Iris pigment epithelial cell (primary cell): ENCODE measurements around the gene SERINC1.
"Not testable (repeated sequence)": the region's sequence is repeated elsewhere in the genome, so short reads cannot be mapped to it uniquely, and the experiment has no call there.

Source experiments
- DNase-seq: peaks from one replicate; pipeline ENCODE4 v3.0.0-alpha.2; 2011; ENCODE audit warnings: low read depth

SERINC1 gene

GRCh38 chr6:122471107-122472021 lies at the start of gene SERINC1:
Gene SERINC1, minus strand, starts transcription at chr6:122471807. Its CDS starts 70 bp downstream, at chr6:122471737.
- DNase-seq, result peak; percentile 93

DNA sequence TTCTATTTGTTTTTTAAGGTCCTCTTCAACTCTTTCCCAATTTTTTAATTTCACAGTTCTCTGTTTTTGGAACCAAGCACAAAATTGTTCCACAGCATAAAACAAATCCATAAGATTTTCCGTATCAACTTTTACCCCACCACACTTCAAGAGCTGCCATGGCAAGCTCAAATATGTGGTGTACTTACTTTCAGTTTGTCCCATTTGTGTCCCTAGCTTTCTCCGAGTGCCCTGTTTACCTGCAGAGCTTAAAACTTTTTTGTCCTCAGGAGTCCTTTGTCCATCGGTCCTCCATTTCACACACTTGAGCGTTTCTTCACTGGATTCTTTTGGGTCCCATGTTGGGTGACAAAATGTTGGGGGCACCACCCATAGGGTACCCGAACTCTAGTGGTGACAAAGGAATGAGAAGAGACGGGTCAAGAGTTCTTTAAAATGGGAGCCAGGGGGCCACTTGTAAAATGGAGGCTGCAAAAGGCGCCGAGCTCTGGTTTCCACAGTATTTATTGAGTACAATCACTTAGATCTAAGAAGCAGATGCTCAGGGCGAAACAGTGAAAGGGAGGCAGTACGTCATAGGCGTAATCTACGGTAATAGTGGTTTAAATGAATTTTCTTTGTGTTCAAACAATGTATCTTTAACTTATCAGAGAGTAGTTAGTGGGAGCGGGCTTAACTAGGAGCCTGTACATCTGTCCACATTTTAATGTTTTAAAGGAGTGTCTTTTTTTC lies 39.8 kb upstream of the SERINC1 start:
- DNase-seq, result no peak

GRCh38 chr6:122505170-122505569 lies 33.6 kb upstream of the SERINC1 start:
- DNase-seq, result not testable (repeated sequence)

GRCh38 chr6:122501475-122501874 lies 29.9 kb upstream of the SERINC1 start:
- DNase-seq, result no peak

- no peak for DNase-seq
Observed at GRCh38 chr6:122495612-122496011, 24.0 kb upstream of the SERINC1 start.

DNA sequence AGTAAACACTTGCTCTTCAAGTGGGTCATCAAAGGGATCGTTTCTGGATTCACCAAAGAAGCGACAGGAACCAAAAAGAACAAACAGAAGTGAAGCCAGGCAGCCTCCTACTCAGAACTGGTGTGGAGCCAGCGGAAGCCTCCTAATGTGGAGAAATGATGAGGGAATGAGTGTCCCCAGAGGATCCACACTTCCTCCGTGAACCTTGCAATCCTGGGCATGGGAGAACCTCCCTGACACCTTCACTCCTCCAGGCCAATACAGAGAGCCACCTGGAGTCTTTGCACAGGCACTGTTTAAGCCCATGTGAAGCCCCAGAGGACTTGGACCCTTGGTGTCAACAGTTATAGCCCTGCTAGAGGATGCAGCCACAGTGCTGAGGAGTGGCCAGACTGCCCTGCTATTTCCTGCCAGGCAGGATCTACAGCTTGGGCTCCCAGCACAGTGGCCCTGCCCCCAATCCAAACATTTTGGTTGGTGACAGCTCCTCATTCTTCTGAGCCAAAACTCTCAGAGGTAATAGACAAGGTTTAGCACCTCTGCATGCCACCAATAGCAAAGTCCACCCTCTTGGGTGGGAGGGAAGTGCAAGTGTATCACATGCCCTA lies 23.2 kb upstream of the SERINC1 start:
- DNase-seq, result no peak

DNA sequence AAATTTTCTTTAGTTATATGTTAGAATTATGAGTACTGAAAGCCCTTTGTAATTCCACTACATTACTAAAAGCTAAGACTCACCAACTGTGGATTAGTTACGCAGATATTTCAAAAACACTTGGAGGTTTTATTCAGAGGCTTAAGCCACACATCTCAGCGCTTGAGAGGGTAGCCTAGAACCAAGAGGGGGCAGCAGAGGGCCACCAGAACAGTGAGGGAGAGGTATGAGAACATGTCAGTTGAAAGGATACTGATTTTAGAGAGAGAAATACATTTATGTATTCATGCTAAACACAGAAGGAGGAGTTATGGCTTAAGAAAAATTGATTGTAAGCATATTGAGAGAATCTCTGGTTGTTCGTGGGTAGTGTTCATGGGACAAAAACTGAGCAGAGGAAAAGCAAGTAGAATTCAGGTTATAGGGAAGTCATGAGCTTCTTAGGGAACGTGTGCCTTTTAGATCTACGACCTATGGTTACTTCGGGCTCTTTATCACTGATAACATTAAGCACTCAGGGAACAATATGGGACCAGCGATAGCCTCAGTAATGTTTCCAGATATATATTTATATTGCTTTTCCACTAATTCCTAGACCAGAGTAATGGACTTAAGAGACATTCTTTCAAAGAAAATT lies 20.4 kb upstream of the SERINC1 start:
- peak; percentile 78 for DNase-seq

DNA sequence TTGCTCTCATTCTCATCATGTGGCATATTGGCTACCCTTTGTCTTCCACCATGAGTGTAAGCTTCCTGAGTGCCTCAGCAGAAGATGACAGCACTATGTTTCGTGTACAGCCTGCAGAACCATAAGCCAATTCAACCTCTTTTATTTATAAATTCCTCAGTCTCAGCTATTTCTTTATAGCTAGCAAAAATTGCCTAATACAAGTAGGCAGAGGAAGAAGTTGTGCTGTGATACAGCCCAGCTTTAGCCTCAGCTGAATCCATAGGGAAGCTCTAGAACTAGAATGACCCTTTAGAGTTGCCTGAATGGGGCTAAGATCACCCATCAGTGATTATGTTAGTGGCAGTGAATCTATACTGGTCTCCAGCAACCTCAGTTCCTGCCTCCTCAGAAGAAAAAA lies 19.0 kb upstream of the SERINC1 start:
- DNase-seq, result no peak

GRCh38 chr6:122484760-122485159 lies 13.2 kb upstream of the SERINC1 start:
- DNase-seq, result no peak

GRCh38 chr6:122482750-122483080 lies 11.1 kb upstream of the SERINC1 start:
- DNase-seq, result no peak

DNA sequence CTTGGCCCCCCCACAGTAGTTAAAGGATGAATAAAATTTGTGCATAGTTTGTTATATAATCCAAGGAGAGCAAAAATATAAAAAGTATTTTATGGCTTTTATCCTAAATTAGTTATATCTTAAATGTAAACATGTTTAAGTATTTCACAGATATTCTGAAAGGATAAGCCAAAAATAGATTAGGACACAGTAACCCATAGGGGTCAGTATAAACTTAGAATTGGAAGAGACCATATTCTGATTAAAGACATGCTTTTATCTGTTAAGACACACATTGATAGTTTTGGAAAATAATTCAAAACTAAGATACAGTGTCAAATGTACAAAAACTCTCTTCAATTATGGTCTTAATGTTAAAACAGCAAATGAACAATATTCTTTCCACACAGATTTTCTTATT lies 4.5 kb upstream of the SERINC1 start:
- DNase-seq, result peak; percentile 25

GRCh38 chr6:122472022-122472340 lies 374 bp upstream of the SERINC1 start:
- no peak for DNase-seq

DNA sequence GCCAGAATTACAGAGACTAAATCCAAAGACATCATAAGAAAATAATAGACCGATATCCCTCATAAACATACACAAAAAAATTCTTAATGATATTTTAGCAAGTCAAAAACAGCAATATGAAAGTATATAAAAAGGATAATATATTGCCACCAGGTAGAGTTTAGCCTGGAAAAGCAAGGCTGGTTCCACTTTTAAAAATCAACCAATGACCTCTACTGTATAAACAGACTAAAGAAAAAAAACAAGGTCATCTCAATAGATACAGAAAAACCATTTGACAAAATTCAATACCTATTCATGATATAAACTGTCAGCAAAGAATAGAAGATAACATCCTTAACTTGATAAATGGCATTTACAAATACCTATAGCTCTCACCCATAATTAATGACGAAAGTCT lies 9.7 kb downstream of the SERINC1 start:
- no peak for DNase-seq

DNA sequence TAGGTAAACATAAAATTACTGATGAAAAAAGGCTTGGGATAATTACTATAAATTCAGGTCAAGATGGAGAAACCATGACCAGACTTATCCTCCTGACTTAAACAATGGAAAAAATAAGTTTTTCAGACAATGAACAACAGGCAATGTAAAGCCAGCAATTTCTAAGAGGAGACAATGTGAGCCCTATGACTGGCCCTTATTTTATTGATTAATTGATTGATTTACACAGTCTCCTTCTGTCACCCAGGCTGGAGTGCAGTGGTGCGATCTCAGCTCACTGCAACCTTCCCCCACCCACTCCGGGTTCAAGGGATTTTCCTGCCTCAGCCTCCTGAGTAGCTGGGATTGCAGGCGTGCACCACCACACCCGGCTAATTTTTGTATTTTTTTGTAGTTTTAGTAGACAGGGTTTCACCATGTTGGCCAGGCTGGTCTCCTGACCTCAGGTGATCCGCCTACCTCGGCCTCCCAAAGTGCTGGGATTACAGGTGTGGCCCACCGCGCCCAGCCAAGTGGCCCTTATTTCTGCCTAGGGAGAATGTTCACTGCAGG lies 11.7 kb downstream of the SERINC1 start:
- DNase-seq, result not testable (repeated sequence)

- peak; percentile 8 for DNase-seq
Observed at GRCh38 chr6:122459240-122459639, 12.4 kb downstream of the SERINC1 start.

DNA sequence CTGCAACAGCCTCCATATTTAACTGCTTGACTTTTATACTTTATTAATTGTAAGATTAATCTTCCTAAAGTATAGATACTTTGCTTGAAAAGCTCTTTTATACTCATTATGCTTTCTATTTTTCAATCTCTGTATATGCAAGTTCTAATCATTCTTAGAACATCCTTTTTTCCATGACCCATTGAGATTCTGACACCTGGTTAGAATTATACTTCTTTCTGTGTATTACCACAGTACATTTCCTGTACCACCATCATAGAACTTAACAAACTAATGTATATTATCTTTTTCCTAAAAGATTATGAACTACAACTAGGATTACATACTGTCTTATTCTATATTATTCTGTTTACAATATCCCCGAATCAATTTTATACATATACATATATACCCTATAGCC lies 13.5 kb downstream of the SERINC1 start:
- DNase-seq, result no peak

DNA sequence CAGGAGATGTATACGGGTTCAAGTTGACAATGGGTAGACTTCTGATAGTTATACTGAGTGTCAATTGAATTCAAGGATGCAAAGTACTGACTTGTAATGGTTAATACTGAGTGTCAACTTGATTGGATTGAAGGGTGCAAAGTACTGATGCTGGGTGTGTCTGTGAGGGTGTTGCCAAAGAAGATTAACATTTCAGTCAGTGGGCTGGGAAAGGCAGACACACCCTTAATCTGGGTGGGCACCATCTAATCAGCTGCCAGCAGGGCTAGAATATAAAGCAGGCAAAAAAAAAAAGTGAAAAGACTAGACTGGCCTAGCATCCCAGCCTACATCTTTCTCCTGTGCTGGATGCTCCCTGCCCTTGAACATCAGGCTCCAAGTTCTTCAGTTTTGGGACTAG lies 16.5 kb downstream of the SERINC1 start:
- DNase-seq, result not testable (repeated sequence)

GRCh38 chr6:122454673-122455072 lies 16.9 kb downstream of the SERINC1 start:
- DNase-seq, result no peak

GRCh38 chr6:122452509-122452908 lies 19.1 kb downstream of the SERINC1 start:
- no peak for DNase-seq

DNA sequence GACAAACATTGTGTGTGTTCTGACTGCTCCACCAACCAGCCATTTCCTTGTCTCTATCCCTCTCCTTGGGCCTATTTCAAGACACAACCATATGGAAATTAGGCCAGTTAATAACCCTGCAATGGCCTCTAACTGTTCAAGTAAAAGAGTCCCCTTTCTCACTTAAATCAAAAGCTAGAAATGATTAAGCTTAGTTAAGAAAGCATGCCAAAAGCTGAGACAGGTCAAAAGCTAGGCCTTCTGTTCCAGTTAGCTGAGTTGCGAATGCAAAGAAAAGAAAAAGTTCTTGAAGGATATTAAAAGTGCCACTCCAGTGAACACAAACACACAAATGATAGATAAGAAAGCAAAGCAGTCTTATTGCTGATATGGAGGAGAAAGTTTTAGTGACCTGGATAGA lies 22.5 kb downstream of the SERINC1 start:
- no peak for DNase-seq

DNA sequence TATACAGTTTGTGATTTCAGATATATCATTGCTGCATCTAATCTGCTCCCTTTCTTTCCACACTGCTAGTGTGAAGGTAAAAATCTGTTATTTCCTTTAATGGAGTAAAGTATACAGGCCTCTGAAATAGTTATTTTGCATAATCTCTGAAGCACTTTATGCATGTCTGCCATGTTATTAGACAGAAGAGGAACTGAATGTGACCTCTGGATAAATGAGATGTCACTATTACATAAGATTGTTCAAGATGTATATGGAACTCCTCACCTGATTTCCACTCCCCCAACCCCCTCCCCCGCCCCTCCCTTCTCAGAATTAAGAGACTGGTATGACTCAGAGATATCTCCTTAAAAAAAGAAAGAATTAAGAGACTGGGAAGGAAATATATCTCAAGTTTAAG lies 26.3 kb downstream of the SERINC1 start:
- no peak for DNase-seq

- no peak for DNase-seq
Observed at GRCh38 chr6:122438975-122439374, 32.6 kb downstream of the SERINC1 start.
